Vagina (tissue), 2 donors: ENCODE measurements around the gene NLGN1. TPM values are rescaled to one million over a fixed set of nuclear protein-coding genes. Genes with fewer than 3 reads are reported as not detected.

Experiments
- DNase-seq, 2 donors: peaks; one replicate each; pipeline ENCODE4 v3.0.0-alpha.2; 2017; ENCODE audit errors: extremely low spot score in 2 of 2
- H3K27ac ChIP-seq: fragments of 200-600 bp; sonication (generic); one replicate; pipeline ENCODE4 v1.5.1; 2019
- H3K27me3 ChIP-seq: fragments of 200-600 bp; sonication (generic); one replicate; pipeline ENCODE4 v1.5.1; 2019
- H3K36me3 ChIP-seq, 2 donors: fragments of 200-600 bp; sonication (generic); one replicate each; pipeline ENCODE4 v1.5.1; 2017 to 2019
- H3K4me1 ChIP-seq: fragments of 200-600 bp; sonication (generic); one replicate; pipeline ENCODE4 v1.5.1; 2019
- H3K4me3 ChIP-seq, 2 donors: fragments of 200-600 bp; sonication (generic); 1 replicate in 1 of 2; 2 replicates in 1 of 2; pipeline ENCODE4 v1.5.1; 2016 to 2019
- H3K9me3 ChIP-seq: fragments of 200-600 bp; sonication (generic); one replicate; pipeline ENCODE4 v1.5.1; 2019
- CTCF ChIP-seq, 3 experiments: fragments of 450-650 bp in 2 of 3; fragments of 200-600 bp in 1 of 3; sonication (generic) in 1 of 3; IDR thresholded peaks; one replicate each; pipeline ENCODE4 v1.5.1; 2017 to 2019; ENCODE audit warnings: antibody characterized with exemption in 3 of 3, mild to moderate bottlenecking in 2 of 3, moderate library complexity in 2 of 3
- POLR2A ChIP-seq, 2 donors: fragments of 450-650 bp; IDR thresholded peaks; one replicate each; pipeline ENCODE4 v1.6.1; 2017; ENCODE audit warnings: antibody characterized with exemption in 2 of 2, mild to moderate bottlenecking in 2 of 2, moderate library complexity in 2 of 2
- POLR2AphosphoS5 ChIP-seq, 2 donors: sonication (generic); formaldehyde crosslinking; IDR thresholded peaks; one replicate each; pipeline ENCODE4 v1.9.0; 2017; ENCODE audit warnings: antibody characterized with exemption in 2 of 2, mild to moderate bottlenecking in 2 of 2, low read depth in 1 of 2; ENCODE audit not compliant: insufficient read depth in 1 of 2
- intact Hi-C: fragments of 100-400 bp; cut with DNase I; formaldehyde crosslinking; loops from one replicate; pipeline ENCODE4 v1.15.1; 2023
- total RNA-seq: library from RNA; depleted of rRNA; stranded (reverse); fragments of >200 nt; gene quantifications from one replicate; pipeline ENCODE4 v1.2.3, GENCODE V29; 2016

NLGN1 gene
- total RNA-seq, 1 donor from 2014 or later, result 4.7 TPM

DNA sequence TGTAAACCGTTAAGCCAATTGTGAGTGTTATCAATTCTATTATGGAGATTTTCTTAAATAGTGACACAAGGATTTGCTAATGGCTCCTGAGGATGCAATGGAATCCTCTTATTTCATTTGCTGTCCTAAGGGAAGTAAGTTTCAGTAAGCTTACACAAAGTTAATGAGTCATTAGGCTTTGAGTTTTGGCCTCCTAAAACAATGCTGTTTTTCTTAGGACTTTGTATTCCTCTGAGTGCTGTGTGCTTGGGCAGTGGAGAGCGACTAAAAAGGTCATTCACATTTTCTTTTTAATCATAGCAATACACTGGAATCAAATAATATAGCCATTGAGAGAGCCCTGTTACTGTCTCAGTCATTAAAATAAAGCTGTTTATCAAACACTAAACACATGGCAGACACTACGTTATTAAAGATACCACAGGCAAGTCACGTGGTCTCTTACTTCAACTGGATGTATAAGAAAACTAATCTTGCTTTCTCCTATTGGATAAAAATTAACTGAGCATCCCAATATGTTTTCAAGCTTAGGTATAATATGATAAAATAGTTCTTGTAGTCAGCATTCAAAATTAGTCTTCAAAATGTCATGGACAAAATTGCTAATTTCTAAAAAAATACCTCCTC lies 290.8 kb downstream of the NLGN1 start:
- no peaks in the 10 kb centered on the region for H3K27me3 ChIP-seq
- no peaks in the 10 kb centered on the region for H3K9me3 ChIP-seq
- intact Hi-C loops, result no loop called here
- no peak overlapping the region for H3K27ac ChIP-seq
- no peaks in the 10 kb centered on the region for H3K36me3 ChIP-seq
- no peak for TF ChIP-seq POLR2AphosphoS5 (IDR thresholded peaks at IDR 0.05; ENCODE audit: insufficient read depth in 1 of 2, low read depth in 1 of 2)
- TF ChIP-seq POLR2A (IDR thresholded peaks at IDR 0.05), result no peak
- no peak for TF ChIP-seq CTCF (IDR thresholded peaks at IDR 0.05)
- no peak overlapping the region for H3K4me3 ChIP-seq
- DNase-seq, result no peak
- H3K4me1 ChIP-seq, result no peaks in the 10 kb centered on the region

- DNase-seq, result no peak
- H3K27me3 ChIP-seq, result no peaks in the 10 kb centered on the region
- no peak for TF ChIP-seq POLR2A (IDR thresholded peaks at IDR 0.05)
- no peak for TF ChIP-seq CTCF (IDR thresholded peaks at IDR 0.05)
- no peak for TF ChIP-seq POLR2AphosphoS5 (IDR thresholded peaks at IDR 0.05; ENCODE audit: insufficient read depth in 1 of 2, low read depth in 1 of 2)
- no peaks in the 10 kb centered on the region for H3K36me3 ChIP-seq
- no peaks in the 10 kb centered on the region for H3K9me3 ChIP-seq
- H3K4me1 ChIP-seq, result no peaks in the 10 kb centered on the region
- intact Hi-C loops, result no loop called here
- H3K27ac ChIP-seq, result no peak overlapping the region
- no peak overlapping the region for H3K4me3 ChIP-seq
Measured at GRCh38 chr3:173690542-173691180, 293.1 kb downstream of the NLGN1 start.

DNA sequence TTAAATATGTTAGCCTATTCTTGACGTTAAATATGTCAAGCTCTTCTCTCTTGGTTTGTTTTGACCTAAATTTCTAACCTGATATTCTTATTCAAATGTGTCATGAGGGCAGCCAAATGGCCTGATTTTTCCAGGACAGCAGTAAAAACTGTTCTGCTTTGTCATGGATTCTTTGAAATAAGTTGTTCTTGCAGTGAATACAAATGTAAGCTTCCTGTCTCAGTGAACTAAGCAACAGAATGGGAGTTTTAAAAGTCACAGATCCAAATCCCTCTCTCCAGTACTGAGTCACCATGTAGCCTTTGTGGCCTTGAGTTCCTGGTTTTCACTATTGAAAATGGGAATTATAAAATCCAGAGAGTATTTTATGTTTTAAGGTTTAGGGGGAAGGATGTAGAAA lies 301.8 kb downstream of the NLGN1 start:
- Histone ChIP-seq H3K27ac (no peak overlapping the region), H3K27me3 (no peaks in the 10 kb centered on the region), H3K4me1 (no peaks in the 10 kb centered on the region), H3K9me3 (no peaks in the 10 kb centered on the region), H3K36me3 (no peaks in the 10 kb centered on the region), H3K4me3 (no peak overlapping the region)
- TF ChIP-seq CTCF (IDR thresholded peaks at IDR 0.05), result no peak
- TF ChIP-seq POLR2A (IDR thresholded peaks at IDR 0.05), result no peak
- TF ChIP-seq POLR2AphosphoS5 (IDR thresholded peaks at IDR 0.05; ENCODE audit: insufficient read depth in 1 of 2, low read depth in 1 of 2), result no peak
- DNase-seq, result no peak
- intact Hi-C loops, result no loop called here

GRCh38 chr3:173700336-173700735 lies 302.8 kb downstream of the NLGN1 start:
- H3K36me3 ChIP-seq, result no peaks in the 10 kb centered on the region
- intact Hi-C loops, result no loop called here
- H3K9me3 ChIP-seq, result no peaks in the 10 kb centered on the region
- H3K27me3 ChIP-seq, result no peaks in the 10 kb centered on the region
- no peaks in the 10 kb centered on the region for H3K4me1 ChIP-seq
- no peak for DNase-seq
- no peak overlapping the region for H3K4me3 ChIP-seq
- no peak for TF ChIP-seq POLR2A (IDR thresholded peaks at IDR 0.05)
- no peak for TF ChIP-seq POLR2AphosphoS5 (IDR thresholded peaks at IDR 0.05; ENCODE audit: insufficient read depth in 1 of 2, low read depth in 1 of 2)
- no peak for TF ChIP-seq CTCF (IDR thresholded peaks at IDR 0.05)
- H3K27ac ChIP-seq, result no peak overlapping the region

DNA sequence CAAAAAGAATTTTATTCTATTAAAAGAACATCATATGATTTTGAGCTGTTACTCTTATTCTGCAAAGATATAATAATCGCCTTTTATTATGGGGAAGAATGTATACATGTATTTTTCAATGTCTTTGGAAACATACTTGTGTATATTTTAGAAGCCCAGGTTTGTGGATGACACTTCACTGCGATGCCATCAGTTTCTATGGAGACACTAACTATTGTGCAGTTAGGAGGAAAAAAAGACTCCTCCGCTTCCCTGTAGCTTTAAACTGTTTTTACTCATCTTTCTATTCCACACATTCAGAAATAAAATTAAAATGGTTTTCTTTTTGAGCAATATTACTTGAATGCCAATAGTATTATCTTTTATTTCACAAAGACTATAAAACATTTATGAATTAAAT lies 305.0 kb downstream of the NLGN1 start:
- intact Hi-C loops, result no loop called here
- no peak for DNase-seq
- no peaks in the 10 kb centered on the region for H3K27me3 ChIP-seq

More for the DNA sequence above, 305.0 kb downstream of the NLGN1 start:
- no peaks in the 10 kb centered on the region for H3K4me1 ChIP-seq
- H3K9me3 ChIP-seq, result no peaks in the 10 kb centered on the region
- no peaks in the 10 kb centered on the region for H3K36me3 ChIP-seq
- no peak overlapping the region for H3K4me3 ChIP-seq
- no peak for TF ChIP-seq POLR2A (IDR thresholded peaks at IDR 0.05)
- no peak overlapping the region for H3K27ac ChIP-seq
